Endothelial cell of umbilical vein (primary cell): ENCODE measurements around the gene PGAP3. TPM values are rescaled to one million over a fixed set of nuclear protein-coding genes. Genes with fewer than 3 reads are reported as not detected.

Source experiments
- BruUV-seq: library from RNA; stranded (reverse); fragments of 400-500 nt; replicated peaks from 2 replicates; lab custom pipeline; 2021; lab: Mats Ljungman, UMichigan
- CTCF ChIA-PET: fragments of 300-600, 350-600 bp; sonication (Branson Sonifier 250); formaldehyde crosslinking; loops from one replicate; lab custom pipeline; 2021; ENCODE audit warnings: antibody characterized with exemption, inconsistent platforms; lab: Charles Lee
- POLR2A ChIA-PET: fragments of 300-600, 350-600 bp; sonication (Branson Sonifier 250); formaldehyde crosslinking; loops from one replicate; lab custom pipeline; 2021; ENCODE audit warnings: antibody characterized with exemption, inconsistent platforms; lab: Charles Lee
- DNase-seq: peaks from one replicate; pipeline ENCODE4 v3.0.0-alpha.2; 2011; ENCODE audit warnings: low read depth, low spot score
- FAIRE-seq: peaks from 2 replicates; lab custom pipeline; 2011; peaks lifted over from hg19 to GRCh38; lab: Jason Lieb, UNC
- H2AFZ ChIP-seq: 2 replicates; pipeline ENCODE4 v1.6.0; 2012; ENCODE audit warnings: low read depth, low read length, control low read depth, inconsistent platforms
- H3K27ac ChIP-seq: 2 replicates; pipeline ENCODE4 v1.5.1; 2011; ENCODE audit warnings: low read depth, mild to moderate bottlenecking, control low read depth, low read length, moderate library complexity; ENCODE audit not compliant: insufficient read depth
- H3K27me3 ChIP-seq, 2 experiments: 2 replicates each; pipeline versions ENCODE4 v1.6.0 to v1.6.1; 2011; ENCODE audit warnings: low read length in 2 of 2, mixed read lengths in 1 of 2; ENCODE audit not compliant: control insufficient read depth in 2 of 2, insufficient read depth in 2 of 2
- H3K36me3 ChIP-seq, 2 experiments: 2 replicates in 1 of 2; 3 replicates in 1 of 2; pipeline ENCODE4 v1.5.1; 2011; ENCODE audit warnings: low read length in 2 of 2, mild to moderate bottlenecking in 1 of 2, moderate library complexity in 1 of 2; ENCODE audit not compliant: control insufficient read depth in 2 of 2, insufficient read depth in 2 of 2; ENCODE audit errors: extremely low read depth in 1 of 2
- H3K4me1 ChIP-seq: 3 replicates; pipeline ENCODE4 v1.5.1; 2011; ENCODE audit warnings: mild to moderate bottlenecking, low read length; ENCODE audit not compliant: control insufficient read depth, insufficient read depth; ENCODE audit errors: extremely low read depth
- H3K4me2 ChIP-seq: 2 replicates; pipeline ENCODE4 v1.6.1; 2011; ENCODE audit warnings: low read length, control low read depth, mixed read lengths; ENCODE audit not compliant: insufficient read depth
- H3K4me3 ChIP-seq, 3 experiments: fragments of 200-600 bp in 1 of 3; sonication (generic), shearing (Covaris generic) in 1 of 3; replicated peaks in 1 of 3; 2 replicates each; pipeline ENCODE4 v1.5.1; 2011 to 2016; ENCODE audit warnings: control low read depth in 3 of 3, low read length in 3 of 3, mild to moderate bottlenecking in 2 of 3, inconsistent platforms in 1 of 3, low read depth in 1 of 3, moderate library complexity in 1 of 3; ENCODE audit not compliant: insufficient read depth in 1 of 3
- H3K79me2 ChIP-seq: 2 replicates; pipeline ENCODE4 v1.6.0; 2012; ENCODE audit warnings: low read length, inconsistent platforms; ENCODE audit not compliant: control insufficient read depth, insufficient read depth
- H3K9ac ChIP-seq: replicated peaks from 2 replicates; pipeline ENCODE3; 2011; ENCODE audit warnings: low read length, control low read depth; ENCODE audit not compliant: insufficient read depth; ENCODE audit errors: extremely low read depth
- H3K9me1 ChIP-seq: replicated peaks from 3 replicates; pipeline ENCODE4 v1.6.0; 2011; ENCODE audit warnings: mild to moderate bottlenecking, low read length; ENCODE audit not compliant: control insufficient read depth, insufficient read depth; ENCODE audit errors: extremely low read depth
- H3K9me3 ChIP-seq: replicated peaks from 2 replicates; pipeline ENCODE4 v1.5.1; 2012; ENCODE audit warnings: low read length, inconsistent platforms; ENCODE audit not compliant: control insufficient read depth, insufficient read depth
- H4K20me1 ChIP-seq: replicated peaks from 2 replicates; pipeline ENCODE3; 2011; ENCODE audit warnings: mild to moderate bottlenecking, low read length; ENCODE audit not compliant: control insufficient read depth, insufficient read depth; ENCODE audit errors: extremely low read depth
- EZH2 ChIP-seq: IDR thresholded peaks from 2 replicates; pipeline ENCODE4 v1.6.1; 2012; ENCODE audit warnings: borderline replicate concordance, low read depth, mild to moderate bottlenecking, moderate library complexity, low read length, inconsistent platforms; ENCODE audit not compliant: severe bottlenecking
- MYC ChIP-seq: IDR thresholded peaks from one replicate; pipeline ENCODE4 v1.6.1; 2011; ENCODE audit warnings: mild to moderate bottlenecking, low read depth, low read length
- dilution Hi-C: fragments of 300-500 bp; cut with MboI; formaldehyde crosslinking; loops from one replicate; pipeline ENCODE4 v1.15.0; 2019; ENCODE audit warnings: low sequenced_read_pairs; ENCODE audit not compliant: extremely low pct_ligation_motif_present
- intact Hi-C: fragments of 100-400 bp; cut with micrococcal nuclease; formaldehyde crosslinking; loops from one replicate; pipeline ENCODE4 v1.10.0; 2022
- polyA plus RNA-seq, 4 experiments: library from polyadenylated mRNA; depleted of rRNA in 3 of 4; stranded (reverse) in 3 of 4; unstranded in 1 of 4; fragments of >200 nt; gene quantifications; 2 replicates each; pipeline versions ENCODE4 v1.2.1 to v1.2.3, GENCODE V29; 2011 to 2012; ENCODE audit warnings: missing spikeins in 1 of 4
- total RNA-seq: library from RNA; stranded (reverse); gene quantifications from 2 replicates; pipeline ENCODE4 v1.2.3, GENCODE V29; 2021

PGAP3 gene
- total and polyA plus RNA-seq, 2 donors (not counting 3 experiments of a cell fraction or from before 2014, with no cell fraction given) = 6.4 to 14.9 TPM

DNA sequence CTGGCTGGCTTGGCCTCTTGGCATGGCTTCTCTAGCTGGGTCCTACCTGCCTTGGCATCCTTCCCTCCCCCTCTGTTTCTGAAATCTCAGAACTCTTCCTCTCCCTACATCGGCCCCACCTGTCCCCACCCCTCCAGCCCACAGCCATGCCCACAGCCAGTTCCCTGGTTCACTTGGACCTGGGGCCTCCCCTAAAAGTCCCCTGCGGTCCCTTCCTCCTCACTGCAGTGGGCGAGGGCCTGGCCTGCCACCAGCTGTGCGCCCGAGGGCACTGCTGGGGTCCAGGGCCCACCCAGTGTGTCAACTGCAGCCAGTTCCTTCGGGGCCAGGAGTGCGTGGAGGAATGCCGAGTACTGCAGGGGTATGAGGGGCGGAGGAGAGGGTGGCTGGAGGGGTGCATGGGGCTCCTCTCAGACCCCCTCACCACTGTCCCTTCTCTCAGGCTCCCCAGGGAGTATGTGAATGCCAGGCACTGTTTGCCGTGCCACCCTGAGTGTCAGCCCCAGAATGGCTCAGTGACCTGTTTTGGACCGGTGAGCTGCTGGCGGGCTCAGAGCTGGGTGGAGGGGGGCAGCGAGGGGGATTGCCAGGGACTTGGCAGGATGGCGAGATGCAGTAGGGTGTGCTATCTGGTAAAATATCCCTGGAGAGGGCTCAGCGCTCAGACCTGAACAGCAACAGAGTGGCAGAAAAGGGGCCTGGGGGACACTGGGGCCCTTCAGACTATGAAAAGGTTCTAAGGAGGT lies 28.4 kb upstream of the PGAP3 start:
- Histone ChIP-seq H3K27me3 (no peaks in the 10 kb centered on the region), H3K9me3 (no peaks in the 10 kb centered on the region), H3K9ac (no peak overlapping the region), H4K20me1 (no peaks in the 10 kb centered on the region), H3K27ac (no peak overlapping the region), H3K36me3 (peaks cover 0 to 3% of the 10 kb centered on the region in 2 experiments), H2AFZ (no peak overlapping the region), H3K79me2 (no peaks in the 10 kb centered on the region), H3K4me2 (no peak overlapping the region), H3K4me1 (peaks cover 12% of the 10 kb centered on the region), H3K9me1 (no peaks in the 10 kb centered on the region), H3K4me3 (no peak overlapping the region)
- FAIRE-seq = no peak
- ChIA-PET CTCF (interaction anchor here (1.2 kb wide), 1 partner anchor 95 kb away, joined by 3 read pairs; no protein-coding TSS in a partner anchor), POLR2A (no interaction called here)
- intact Hi-C loops (no loop called here), dilution Hi-C loops (no loop called here)
- no TSS peak for BruUV-seq
- no peak for TF ChIP-seq MYC
- DNase-seq = no peak

- no peaks in the 10 kb centered on the region for H3K9me1 ChIP-seq
- FAIRE-seq = no peak
- no peak overlapping the region for H2AFZ ChIP-seq
- POLR2A ChIA-PET = no interaction called here
- no peaks in the 10 kb centered on the region for H4K20me1 ChIP-seq
- H3K4me3 ChIP-seq = no peak overlapping the region
- dilution Hi-C loops = no loop called here
- H3K27ac ChIP-seq = no peak overlapping the region
- CTCF ChIA-PET = interaction anchor here (1.2 kb wide), 1 partner anchor 94 kb away, joined by 3 read pairs; no protein-coding TSS in a partner anchor
- H3K36me3 ChIP-seq = peaks cover 0 to 3% of the 10 kb centered on the region in 2 experiments
- no peaks in the 10 kb centered on the region for H3K9me3 ChIP-seq
- no peak overlapping the region for H3K4me2 ChIP-seq
- TF ChIP-seq EZH2 = no peak
- no peak overlapping the region for H3K9ac ChIP-seq
- H3K4me1 ChIP-seq = peaks cover 12% of the 10 kb centered on the region
- no peaks in the 10 kb centered on the region for H3K79me2 ChIP-seq
- intact Hi-C loops = no loop called here
- BruUV-seq = no TSS peak
- no peak for DNase-seq
- H3K27me3 ChIP-seq = no peaks in the 10 kb centered on the region
Observed at GRCh38 chr17:39715375-39716072, 27.7 kb upstream of the PGAP3 start.
